ENCODE data around the gene DPF3. TPM values are rescaled to one million over a fixed set of nuclear protein-coding genes. Genes with fewer than 3 reads are reported as not detected.

Gene DPF3
- total RNA-seq, 1 experiment from 2014 or later: not detected

DNA sequence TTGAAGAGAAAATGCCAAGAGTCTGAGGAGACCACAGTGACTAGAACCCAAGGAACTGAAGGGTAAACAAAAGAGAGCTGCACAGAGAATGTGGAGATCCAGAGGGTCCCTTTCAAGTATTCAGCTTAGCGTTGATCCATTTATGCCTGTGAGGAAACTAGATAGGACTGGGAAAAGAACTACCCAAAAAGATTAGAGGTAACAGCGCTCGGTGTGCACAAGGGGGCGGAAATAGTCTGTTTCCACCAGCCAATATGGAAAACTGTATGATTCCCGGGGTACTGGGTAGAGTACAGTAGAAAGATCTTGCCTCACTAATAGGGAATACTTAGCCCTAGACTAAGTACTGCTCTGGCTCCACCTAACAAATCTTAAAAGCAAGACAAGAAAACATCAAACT, 135.5 kb downstream of the DPF3 start:
- Histone ChIP-seq H3K4me3 (no peak overlapping the region), H3K9me3 (ENCODE audit: insufficient read depth, low read depth) (peaks cover 11% of the 10 kb centered on the region; the same call in 1 of the 2 replicates), H4K20me1 (ENCODE audit: insufficient read depth) (no peaks in the 10 kb centered on the region), H3F3A (ENCODE audit: insufficient read depth, low read depth) (no peaks in the 10 kb centered on the region), H2AFZ (no peak overlapping the region), H3K4me2 (no peak overlapping the region), H3K27me3 (ENCODE audit: insufficient read depth, low read depth) (peaks cover 5% of the 10 kb centered on the region; the same call in 1 of the 2 replicates), H3K36me3 (ENCODE audit: low read depth) (no peaks in the 10 kb centered on the region), H3K4me1 (replicated peaks; ENCODE audit: insufficient read depth) (no peaks in the 10 kb centered on the region), H3K27ac (no peak overlapping the region), H3K79me2 (ENCODE audit: low read depth) (no peaks in the 10 kb centered on the region), H3K9me2 (ENCODE audit: insufficient read depth) (no peaks in the 10 kb centered on the region)
- ChIA-PET CTCF (no interaction called here), POLR2A (ENCODE audit: unreplicated experiment) (no interaction called here)
- TF ChIP-seq EZH2 (IDR thresholded peaks at IDR 0.05; ENCODE audit: low read depth): no peak
- TF ChIP-seq CTCF (conservative IDR thresholded peaks at IDR 0.05): no peak
- no TSS peak for BruUV-seq (replicated peaks)
- no peak for DNase-seq
- intact Hi-C loops (cut with micrococcal nuclease; ENCODE audit: unreplicated experiment): no loop called here

DNA sequence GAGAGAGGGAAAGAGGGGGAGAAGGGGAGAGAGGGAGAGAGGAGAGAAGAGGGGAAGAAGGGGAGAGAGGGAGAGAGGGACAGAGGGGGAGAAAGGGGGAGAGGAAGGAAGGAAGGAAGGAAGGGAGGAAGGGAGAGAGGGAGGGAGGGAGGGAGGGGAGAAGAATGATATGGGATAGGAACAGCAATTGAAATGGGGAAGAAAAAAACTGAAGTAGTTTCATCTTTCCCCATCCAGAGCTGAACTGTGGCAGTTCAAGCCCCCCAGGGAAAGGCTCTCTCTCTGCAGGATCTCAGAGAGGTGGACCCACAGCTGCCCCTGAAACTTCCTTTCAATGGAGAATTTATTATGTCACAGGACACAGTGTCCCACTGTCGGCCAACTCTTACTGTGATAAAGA, 136.9 kb downstream of the DPF3 start:
- DNase-seq: no peak
- CTCF ChIA-PET: no interaction called here
- Histone ChIP-seq H3K9me3 (ENCODE audit: insufficient read depth, low read depth) (peaks cover 11% of the 10 kb centered on the region; the same call in 1 of the 2 replicates), H3K4me1 (replicated peaks; ENCODE audit: insufficient read depth) (no peaks in the 10 kb centered on the region), H3K4me3 (no peak overlapping the region), H3K36me3 (ENCODE audit: low read depth) (no peaks in the 10 kb centered on the region), H3F3A (ENCODE audit: insufficient read depth, low read depth) (no peaks in the 10 kb centered on the region), H4K20me1 (ENCODE audit: insufficient read depth) (no peaks in the 10 kb centered on the region), H3K27me3 (ENCODE audit: insufficient read depth, low read depth) (peaks cover 18% of the 10 kb centered on the region), H3K4me2 (no peak overlapping the region), H3K9me2 (ENCODE audit: insufficient read depth) (no peaks in the 10 kb centered on the region), H2AFZ (no peak overlapping the region), H3K27ac (no peak overlapping the region), H3K79me2 (ENCODE audit: low read depth) (no peaks in the 10 kb centered on the region)
- no TSS peak for BruUV-seq (replicated peaks)
- no peak for TF ChIP-seq EZH2 (IDR thresholded peaks at IDR 0.05; ENCODE audit: low read depth)
- TF ChIP-seq CTCF (conservative IDR thresholded peaks at IDR 0.05): no peak
- POLR2A ChIA-PET (ENCODE audit: unreplicated experiment): no interaction called here
- intact Hi-C loops (cut with micrococcal nuclease; ENCODE audit: unreplicated experiment): no loop called here

- no peaks in the 10 kb centered on the region for H3F3A ChIP-seq (ENCODE audit: insufficient read depth, low read depth)
- POLR2A ChIA-PET (ENCODE audit: unreplicated experiment): no interaction called here
- no peak overlapping the region for H2AFZ ChIP-seq
- no peak overlapping the region for H3K4me3 ChIP-seq
- no TSS peak for BruUV-seq (replicated peaks)
- peaks cover 11% of the 10 kb centered on the region; the same call in 1 of the 2 replicates for H3K9me3 ChIP-seq (ENCODE audit: insufficient read depth, low read depth)
- CTCF ChIA-PET: no interaction called here
- H3K4me2 ChIP-seq: no peak overlapping the region
- no peaks in the 10 kb centered on the region for H3K79me2 ChIP-seq (ENCODE audit: low read depth)
- H3K4me1 ChIP-seq (replicated peaks; ENCODE audit: insufficient read depth): no peaks in the 10 kb centered on the region
- H3K27ac ChIP-seq: no peak overlapping the region
- H4K20me1 ChIP-seq (ENCODE audit: insufficient read depth): no peaks in the 10 kb centered on the region
- DNase-seq: no peak
- no peaks in the 10 kb centered on the region for H3K9me2 ChIP-seq (ENCODE audit: insufficient read depth)
- intact Hi-C loops (cut with micrococcal nuclease; ENCODE audit: unreplicated experiment): no loop called here
- TF ChIP-seq CTCF (conservative IDR thresholded peaks at IDR 0.05) (no peak), EZH2 (IDR thresholded peaks at IDR 0.05; ENCODE audit: low read depth) (no peak)
- peaks cover 26% of the 10 kb centered on the region for H3K27me3 ChIP-seq (ENCODE audit: insufficient read depth, low read depth)
- H3K36me3 ChIP-seq (ENCODE audit: low read depth): no peaks in the 10 kb centered on the region
Measured at GRCh38 chr14:72755766-72756165, 138.1 kb downstream of the DPF3 start.
